Right ventricle myocardium inferior (tissue), 1 donor: Measurements from ENCODE around the gene KIF27. TPM values are rescaled to one million over a fixed set of nuclear protein-coding genes. Genes with fewer than 3 reads are reported as not detected.
"Not testable (repeated sequence)": the region's sequence is repeated elsewhere in the genome, so short reads cannot be mapped to it uniquely, and the experiment has no call there.

Experiments
- ATAC-seq: fragments of 200-7000 bp; cut with Tn5 transposase; one replicate; pipeline ENCODE4 v1.9.1; 2020; ENCODE audit warnings: mild to moderate bottlenecking, moderate library complexity
- DNase-seq: peaks from one replicate; pipeline ENCODE4 v3.0.0; 2021; ENCODE audit errors: missing footprints
- intact Hi-C: fragments of 100-400 bp; cut with DNase I; formaldehyde crosslinking; loops from one replicate; pipeline ENCODE4 v1.11.0; 2022
- total RNA-seq: library from RNA; stranded (reverse); fragmentation: NEBNext Ultra II Directional; extraction: Animal tissue kit (Norgen Biotek cat#: 25700); gene quantifications from one replicate; pipeline ENCODE4 v1.2.1, GENCODE V29; 2021
- donor health status: DM: no; HTN: yes; CAD: no; lungs with severe emphysema.

Gene KIF27
- total RNA-seq, 1 donor from 2014 or later, result 3.4 TPM

- no peak for ATAC-seq
- intact Hi-C loops, result loop anchor here (5.0 kb wide), 1 partner anchor 238 kb away; no protein-coding TSS in a partner anchor
- DNase-seq, result no peak
These were observed 13.5 kb upstream of the KIF27 start for GRCh38 chr9:83934569-83935275.

GRCh38 chr9:83933790-83934189, 12.6 kb upstream of the KIF27 start:
- intact Hi-C loops, result no loop called here
- DNase-seq, result no peak
- no peak for ATAC-seq

- intact Hi-C loops, result no loop called here
- ATAC-seq (no peak), DNase-seq (no peak)
These were observed 11.6 kb upstream of the KIF27 start for GRCh38 chr9:83932851-83933250.

- ATAC-seq, result no peak
- DNase-seq, result no peak
- intact Hi-C loops, result no loop called here
These were observed 10.8 kb upstream of the KIF27 start for GRCh38 chr9:83932011-83932410.

GRCh38 chr9:83930881-83931280, 9.6 kb upstream of the KIF27 start:
- intact Hi-C loops, result no loop called here
- no peak for DNase-seq

GRCh38 chr9:83927591-83927990, 6.4 kb upstream of the KIF27 start:
- no peak for DNase-seq
- no peak for ATAC-seq
- intact Hi-C loops, result no loop called here

More at GRCh38 chr9:83930881-83931280, 9.6 kb upstream of the KIF27 start:
- no peak for ATAC-seq

GRCh38 chr9:83920469-83920926, 734 bp downstream of the KIF27 start:
- intact Hi-C loops, result no loop called here
- ATAC-seq, result peak; percentile 22

GRCh38 chr9:83919111-83919510, 2.1 kb downstream of the KIF27 start:
- no peak for ATAC-seq
- intact Hi-C loops, result no loop called here
- no peak for DNase-seq

More at GRCh38 chr9:83920469-83920926, 734 bp downstream of the KIF27 start:
- no peak for DNase-seq

GRCh38 chr9:83912194-83912593, 9.0 kb downstream of the KIF27 start:
- intact Hi-C loops, result loop anchor here (5.0 kb wide), 1 partner anchor 290 kb away; the partner anchor contains the start of gene IDNK
- ATAC-seq, result peak; percentile 64
- not testable (repeated sequence) for DNase-seq

GRCh38 chr9:83906144-83906543, 15.1 kb downstream of the KIF27 start:
- intact Hi-C loops, result no loop called here
- ATAC-seq, result no peak

GRCh38 chr9:83900615-83901014, 20.6 kb downstream of the KIF27 start:
- DNase-seq, ATAC-seq, intact Hi-C loops: not testable (repeated sequence)

More at GRCh38 chr9:83906144-83906543, 15.1 kb downstream of the KIF27 start:
- no peak for DNase-seq

- ATAC-seq, DNase-seq, intact Hi-C loops: not testable (repeated sequence)
These were observed 26.9 kb downstream of the KIF27 start for GRCh38 chr9:83894301-83894700.

GRCh38 chr9:83886498-83886897, 34.7 kb downstream of the KIF27 start:
- intact Hi-C loops, ATAC-seq, DNase-seq: not testable (repeated sequence)

- intact Hi-C loops, ATAC-seq, DNase-seq: not testable (repeated sequence)
These were observed 35.5 kb downstream of the KIF27 start for GRCh38 chr9:83885559-83886240.

GRCh38 chr9:83881687-83882408, 39.4 kb downstream of the KIF27 start:
- ATAC-seq, DNase-seq, intact Hi-C loops: not testable (repeated sequence)

GRCh38 chr9:83875559-83875958, 45.7 kb downstream of the KIF27 start:
- DNase-seq, ATAC-seq: not testable (repeated sequence)

GRCh38 chr9:83849895-83850294, 71.3 kb downstream of the KIF27 start:
- DNase-seq, intact Hi-C loops, ATAC-seq: not testable (repeated sequence)

More at GRCh38 chr9:83875559-83875958, 45.7 kb downstream of the KIF27 start:
- intact Hi-C loops, result not testable (repeated sequence)

- ATAC-seq, DNase-seq, intact Hi-C loops: not testable (repeated sequence)
These were observed 84.1 kb downstream of the KIF27 start for GRCh38 chr9:83837070-83837643.
